Testis (tissue), 3 donors: ENCODE results near the gene CDCA5. TPM values are rescaled to one million over a fixed set of nuclear protein-coding genes. Genes with fewer than 3 reads are reported as not detected.

Experiments
- DNase-seq: peaks from one replicate; pipeline ENCODE4 v3.0.0-alpha.2; 2019
- H3K27ac ChIP-seq, 2 donors: fragments of 200-600 bp; sonication (generic); one replicate each; pipeline ENCODE4 v1.5.1; 2019
- H3K27me3 ChIP-seq: fragments of 200-600 bp; sonication (generic); one replicate; pipeline ENCODE4 v1.5.1; 2019
- H3K36me3 ChIP-seq: fragments of 200-600 bp; sonication (generic); one replicate; pipeline ENCODE4 v1.5.1; 2017; ENCODE audit warnings: low read depth; ENCODE audit errors: missing control alignments
- H3K4me1 ChIP-seq: fragments of 200-600 bp; sonication (generic); one replicate; pipeline ENCODE4 v1.5.1; 2019
- H3K4me3 ChIP-seq, 2 donors: fragments of 200-600 bp; sonication (generic); one replicate each; pipeline ENCODE4 v1.5.1; 2017 to 2019
- H3K9me3 ChIP-seq: fragments of 200-600 bp; sonication (generic); one replicate; pipeline ENCODE4 v1.5.1; 2017
- CTCF ChIP-seq, 3 experiments: fragments of 450-650 bp in 2 of 3; fragments of 200-600 bp in 1 of 3; sonication (generic) in 1 of 3; IDR thresholded peaks; one replicate each; pipeline ENCODE4 v1.5.1; 2016 to 2019; ENCODE audit warnings: antibody characterized with exemption in 3 of 3, mild to moderate bottlenecking in 2 of 3, moderate library complexity in 1 of 3
- POLR2A ChIP-seq: fragments of 450-650 bp; IDR thresholded peaks from one replicate; pipeline ENCODE4 v1.6.1; 2017; ENCODE audit warnings: antibody characterized with exemption, mild to moderate bottlenecking, moderate library complexity
- WGBS, 2 donors: methylation state at CpG; one replicate each; pipeline ENCODE4 v1.1.5; 2018; 5-methylcytosine and 5-hydroxymethylcytosine counted together
- intact Hi-C: fragments of 100-400 bp; cut with DNase I; formaldehyde crosslinking; loops from one replicate; pipeline ENCODE4 v1.15.1; 2023; ENCODE audit warnings: low total_unique reads
- polyA plus RNA-seq: library from polyadenylated mRNA; stranded (reverse); fragments of 350-450 nt; fragmentation: Illumina TruSeq; extraction: RNeasy Lipid Tissue Mini Kit (QIAGEN cat#74804); gene quantifications from one replicate; pipeline ENCODE4 v1.2.3, GENCODE V29; 2014; ENCODE audit warnings: low read depth, low replicate concordance; ENCODE audit not compliant: insufficient read depth
- total RNA-seq, 2 donors: library from RNA; depleted of rRNA; stranded (reverse); fragments of >200 nt; gene quantifications; one replicate each; pipeline ENCODE4 v1.2.3, GENCODE V29; 2016

The CDCA5 gene
- total and polyA plus RNA-seq, 3 donors from 2014 or later = 28.5 to 93.3 (median 50.9) TPM

- H3K4me1 ChIP-seq = peaks cover 9% of the 10 kb centered on the region
- WGBS, 2 donors = 88 to 94% methylated on average over 11 to 23 of the region's 23 CpGs
- intact Hi-C loops = no loop called here
- TF ChIP-seq POLR2A (no peak), CTCF (IDR thresholded peaks at IDR 0.05) (no peak)
- no peak overlapping the region for H3K4me3 ChIP-seq
- no peaks in the 10 kb centered on the region for H3K27me3 ChIP-seq
- H3K27ac ChIP-seq = no peak overlapping the region
- H3K9me3 ChIP-seq = no peaks in the 10 kb centered on the region
- H3K36me3 ChIP-seq = no peaks in the 10 kb centered on the region
- DNase-seq = no peak
Measured at GRCh38 chr11:65043881-65044501, 39.8 kb downstream of the CDCA5 start.

- no peaks in the 10 kb centered on the region for H3K36me3 ChIP-seq
- H3K9me3 ChIP-seq = no peaks in the 10 kb centered on the region
- H3K4me3 ChIP-seq = no peak overlapping the region
- DNase-seq = no peak
- intact Hi-C loops = no loop called here
- WGBS, 2 donors = 85 to 94% methylated on average over 6 of the region's 6 CpGs
- no peaks in the 10 kb centered on the region for H3K27me3 ChIP-seq
- no peak for TF ChIP-seq POLR2A
- TF ChIP-seq CTCF (IDR thresholded peaks at IDR 0.05) = no peak
- no peak overlapping the region for H3K27ac ChIP-seq
- H3K4me1 ChIP-seq = peaks cover 4% of the 10 kb centered on the region
Measured at GRCh38 chr11:65042891-65043290, 40.9 kb downstream of the CDCA5 start.

- peak within 1 kb of the TSS; percentile 78 to 83 for H3K4me3 ChIP-seq
- DNase-seq = peak; percentile 95
- H3K27ac ChIP-seq = peak within 1 kb of the TSS; percentile 91 to 93
- H3K9me3 ChIP-seq = no peaks in the 10 kb centered on the region
- peaks cover 3% of the 10 kb centered on the region for H3K4me1 ChIP-seq
- intact Hi-C loops = no loop called here
- 0% methylated on average over 19 to 67 of the region's 91 CpGs for WGBS, 2 donors
- H3K36me3 ChIP-seq = no peaks in the 10 kb centered on the region
- H3K27me3 ChIP-seq = no peaks in the 10 kb centered on the region
- TF ChIP-seq POLR2A = no peak
- no peak for TF ChIP-seq CTCF (IDR thresholded peaks at IDR 0.05)
Measured at GRCh38 chr11:65040847-65041622, 42.8 kb downstream of the CDCA5 start, which contains the start of gene SAC3D1. Gene SAC3D1 (plus strand): TSS chr11:65041210. CDS start chr11:65041293, 83 bp downstream.

GRCh38 chr11:65040520-65040846 lies 43.4 kb downstream of the CDCA5 start:
- Histone ChIP-seq H3K4me1 (peaks cover 3% of the 10 kb centered on the region), H3K27ac (peak overlapping the region; percentile 91 to 93), H3K27me3 (no peaks in the 10 kb centered on the region), H3K36me3 (no peaks in the 10 kb centered on the region), H3K9me3 (no peaks in the 10 kb centered on the region), H3K4me3 (peak overlapping the region; percentile 78 to 83)
- intact Hi-C loops = no loop called here
- no peak for DNase-seq
- TF ChIP-seq CTCF (IDR thresholded peaks at IDR 0.05) = no peak
- WGBS, 2 donors = 12 to 16% methylated on average over 7 of the region's 7 CpGs
